ENCODE data around the gene NOL6.

The NOL6 gene

DNA sequence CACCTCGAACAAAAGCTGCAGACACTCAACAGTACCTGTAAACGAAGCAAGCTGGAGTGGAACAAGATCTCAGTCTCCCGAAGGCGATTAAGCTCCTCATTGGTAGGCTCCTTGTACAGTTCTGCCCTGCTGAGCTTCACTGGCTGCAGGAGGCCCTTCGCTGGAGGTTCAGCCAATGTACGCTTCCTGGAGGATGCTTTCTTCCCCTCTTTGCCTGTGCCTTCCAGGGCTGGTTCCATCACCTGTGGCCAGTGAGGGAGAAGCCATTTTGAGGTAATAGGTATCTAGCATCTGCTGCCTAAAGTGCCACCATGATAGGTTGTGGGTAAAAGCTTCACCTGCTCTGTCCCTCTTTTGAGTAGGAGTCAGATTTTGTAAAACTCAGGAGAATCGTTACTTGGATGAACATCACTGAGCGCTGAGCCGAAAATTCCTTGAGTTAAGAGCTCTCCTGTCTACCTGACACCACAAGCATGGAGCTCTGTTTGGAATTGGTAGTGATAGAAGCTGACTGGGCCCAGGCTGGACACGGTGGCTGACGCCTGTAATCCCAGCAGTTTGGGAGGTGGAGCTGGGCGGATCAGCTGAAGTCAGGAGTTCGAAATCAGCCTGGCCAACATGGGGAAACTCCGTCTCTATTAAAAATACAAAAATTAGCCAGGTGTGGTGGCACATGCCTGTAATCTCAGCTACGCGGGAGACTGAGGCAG lies 1.4 kb downstream of the NOL6 start:
- Histone ChIP-seq H3K36me3 (replicated peaks; ENCODE audit: insufficient read depth, low read length) (peaks cover 11% of the 10 kb centered on the region; the same call in 1 of the 2 replicates), H3K9me3 (replicated peaks; ENCODE audit: insufficient read depth, low read length) (no peaks in the 10 kb centered on the region), H4K20me1 (ENCODE audit: insufficient read depth, low read length) (no peaks in the 10 kb centered on the region), H3K9ac (ENCODE audit: low read length) (peak overlapping the region; percentile 82; the same call in 1 of the 2 replicates), H3K27me3 (replicated peaks; ENCODE audit: insufficient read depth, low read length) (no peaks in the 10 kb centered on the region), H3K79me2 (ENCODE audit: low read length) (peaks cover 41% of the 10 kb centered on the region), H3K4me1 (ENCODE audit: low read length) (peaks cover 13% of the 10 kb centered on the region), H2AFZ (ENCODE audit: low read length) (no peak overlapping the region), H3F3A (ENCODE audit: insufficient read depth, low read length) (no peaks in the 10 kb centered on the region), H3K27ac (ENCODE audit: low read length) (no peak overlapping the region), H3K4me3 (ENCODE audit: low read length) (peak overlapping the region; percentile 98), H3K9me2 (replicated peaks; ENCODE audit: insufficient read depth, low read length) (no peaks in the 10 kb centered on the region), H3K4me2 (ENCODE audit: low read depth, low read length) (peak overlapping the region; percentile 73)
- TF ChIP-seq EZH2phosphoT487 (IDR thresholded peaks at IDR 0.05; ENCODE audit: low read length): no peak
- no peak for TF ChIP-seq EZH2 (optimal IDR thresholded peaks at IDR 0.05; ENCODE audit: low read depth, low read length)
- TF ChIP-seq, protein P1, sequence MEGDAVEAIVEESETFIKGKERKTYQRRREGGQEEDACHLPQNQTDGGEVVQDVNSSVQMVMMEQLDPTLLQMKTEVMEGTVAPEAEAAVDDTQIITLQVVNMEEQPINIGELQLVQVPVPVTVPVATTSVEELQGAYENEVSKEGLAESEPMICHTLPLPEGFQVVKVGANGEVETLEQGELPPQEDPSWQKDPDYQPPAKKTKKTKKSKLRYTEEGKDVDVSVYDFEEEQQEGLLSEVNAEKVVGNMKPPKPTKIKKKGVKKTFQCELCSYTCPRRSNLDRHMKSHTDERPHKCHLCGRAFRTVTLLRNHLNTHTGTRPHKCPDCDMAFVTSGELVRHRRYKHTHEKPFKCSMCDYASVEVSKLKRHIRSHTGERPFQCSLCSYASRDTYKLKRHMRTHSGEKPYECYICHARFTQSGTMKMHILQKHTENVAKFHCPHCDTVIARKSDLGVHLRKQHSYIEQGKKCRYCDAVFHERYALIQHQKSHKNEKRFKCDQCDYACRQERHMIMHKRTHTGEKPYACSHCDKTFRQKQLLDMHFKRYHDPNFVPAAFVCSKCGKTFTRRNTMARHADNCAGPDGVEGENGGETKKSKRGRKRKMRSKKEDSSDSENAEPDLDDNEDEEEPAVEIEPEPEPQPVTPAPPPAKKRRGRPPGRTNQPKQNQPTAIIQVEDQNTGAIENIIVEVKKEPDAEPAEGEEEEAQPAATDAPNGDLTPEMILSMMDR (IDR thresholded peaks at IDR 0.05; ENCODE audit: low read length): no peak
- DNase-seq: no peak

DNA sequence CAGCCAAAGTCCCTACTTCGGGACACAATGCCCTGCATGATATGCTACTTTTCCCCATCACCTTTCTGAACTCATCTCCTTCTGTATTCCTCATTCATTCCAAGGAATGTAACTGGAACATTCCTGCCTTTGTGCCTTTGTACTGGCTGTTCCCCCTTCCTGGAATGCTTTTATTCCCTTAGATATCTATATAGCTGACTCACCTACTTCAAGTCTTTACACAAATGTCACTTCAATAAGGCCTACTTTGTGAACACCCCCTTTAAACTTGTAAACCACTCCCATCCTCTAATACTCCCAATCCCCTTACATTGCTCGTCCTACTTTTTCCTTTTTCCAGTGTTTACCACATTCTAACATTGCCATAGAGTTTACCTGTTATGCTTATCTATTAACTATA lies 2.4 kb downstream of the NOL6 start:
- H3F3A ChIP-seq (ENCODE audit: insufficient read depth, low read length): no peaks in the 10 kb centered on the region
- H3K4me3 ChIP-seq (ENCODE audit: low read length): no peak overlapping the region
- no peaks in the 10 kb centered on the region for H3K9me3 ChIP-seq (replicated peaks; ENCODE audit: insufficient read depth, low read length)
- no peak overlapping the region for H2AFZ ChIP-seq (ENCODE audit: low read length)
- no peak overlapping the region for H3K27ac ChIP-seq (ENCODE audit: low read length)
- H3K9me2 ChIP-seq (replicated peaks; ENCODE audit: insufficient read depth, low read length): no peaks in the 10 kb centered on the region
- peaks cover 11% of the 10 kb centered on the region; the same call in 1 of the 2 replicates for H3K36me3 ChIP-seq (replicated peaks; ENCODE audit: insufficient read depth, low read length)
- peaks cover 42% of the 10 kb centered on the region for H3K79me2 ChIP-seq (ENCODE audit: low read length)
- no peak overlapping the region for H3K9ac ChIP-seq (ENCODE audit: low read length)
- no peak for DNase-seq
- no peak for TF ChIP-seq EZH2 (optimal IDR thresholded peaks at IDR 0.05; ENCODE audit: low read depth, low read length)
- TF ChIP-seq, protein P1 (IDR thresholded peaks at IDR 0.05; ENCODE audit: low read length): no peak
- no peak for TF ChIP-seq EZH2phosphoT487 (IDR thresholded peaks at IDR 0.05; ENCODE audit: low read length)
- H3K4me1 ChIP-seq (ENCODE audit: low read length): peaks cover 13% of the 10 kb centered on the region
- no peaks in the 10 kb centered on the region for H3K27me3 ChIP-seq (replicated peaks; ENCODE audit: insufficient read depth, low read length)
- H3K4me2 ChIP-seq (ENCODE audit: low read depth, low read length): no peak overlapping the region
- no peaks in the 10 kb centered on the region for H4K20me1 ChIP-seq (ENCODE audit: insufficient read depth, low read length)

DNA sequence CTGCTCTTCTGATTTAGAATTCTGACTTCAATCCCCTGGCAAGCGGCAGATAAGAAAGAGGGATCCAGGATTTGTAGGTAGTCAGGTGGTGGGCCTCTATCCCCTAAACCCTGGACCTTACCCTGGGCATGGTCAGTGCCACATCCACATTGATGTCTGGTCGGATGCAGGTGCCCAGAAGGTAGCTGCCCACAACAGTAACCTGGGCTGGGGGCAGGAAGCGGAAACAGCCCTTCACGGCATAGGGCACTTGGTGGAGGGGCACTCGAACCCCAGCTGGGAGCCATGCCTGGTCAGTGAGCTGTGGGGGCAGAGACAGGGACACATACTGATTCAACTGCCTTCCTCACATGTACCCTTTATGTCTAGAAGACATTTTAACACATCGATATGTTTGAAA lies 3.8 kb downstream of the NOL6 start:
- Histone ChIP-seq H3K79me2 (ENCODE audit: low read length) (peaks cover 57% of the 10 kb centered on the region), H3K4me2 (ENCODE audit: low read depth, low read length) (no peak overlapping the region), H3K27ac (ENCODE audit: low read length) (no peak overlapping the region), H3K4me1 (ENCODE audit: low read length) (peaks cover 13% of the 10 kb centered on the region), H3K9me3 (replicated peaks; ENCODE audit: insufficient read depth, low read length) (no peaks in the 10 kb centered on the region), H3K36me3 (replicated peaks; ENCODE audit: insufficient read depth, low read length) (peaks cover 15% of the 10 kb centered on the region), H3K27me3 (replicated peaks; ENCODE audit: insufficient read depth, low read length) (no peaks in the 10 kb centered on the region), H3K4me3 (ENCODE audit: low read length) (no peak overlapping the region), H3K9ac (ENCODE audit: low read length) (no peak overlapping the region), H4K20me1 (ENCODE audit: insufficient read depth, low read length) (no peaks in the 10 kb centered on the region), H3K9me2 (replicated peaks; ENCODE audit: insufficient read depth, low read length) (no peaks in the 10 kb centered on the region), H3F3A (ENCODE audit: insufficient read depth, low read length) (no peaks in the 10 kb centered on the region), H2AFZ (ENCODE audit: low read length) (no peak overlapping the region)
- TF ChIP-seq EZH2phosphoT487 (IDR thresholded peaks at IDR 0.05; ENCODE audit: low read length) (no peak), EZH2 (optimal IDR thresholded peaks at IDR 0.05; ENCODE audit: low read depth, low read length) (no peak)
- TF ChIP-seq, protein P1 (IDR thresholded peaks at IDR 0.05; ENCODE audit: low read length): no peak
- no peak for DNase-seq
